Measurements from ENCODE around the gene GLIS1. TPM values are rescaled to one million over a fixed set of nuclear protein-coding genes. Genes with fewer than 3 reads are reported as not detected.

GLIS1 gene
- total RNA-seq, 4 donors from 2014 or later: 0.16 to 0.27 TPM; not detected in 2

GRCh38 chr1:53539226-53539625, 199.7 kb downstream of the GLIS1 start:
- no peak for TF ChIP-seq CTCF (IDR thresholded peaks at IDR 0.05)
- no peak for TF ChIP-seq EP300 (IDR thresholded peaks at IDR 0.05)
- no peak for TF ChIP-seq POLR2AphosphoS5 (IDR thresholded peaks at IDR 0.05)
- Histone ChIP-seq H3K27ac (no peak overlapping the region), H3K9me3 (no peaks in the 10 kb centered on the region), H3K4me1 (peaks cover 0 to 12% (median 0%) of the 10 kb centered on the region in 3 donors), H3K36me3 (no peaks in the 10 kb centered on the region), H3K27me3 (no peaks in the 10 kb centered on the region), H3K4me3 (no peak overlapping the region)
- no peak for ATAC-seq
- WGBS, 2 donors (ENCODE audit: low coverage in 1 of 2): 79 to 95% methylated on average over 2 of the region's 2 CpGs

- ATAC-seq: no peak
- TF ChIP-seq CTCF (IDR thresholded peaks at IDR 0.05): no peak
- no peak for TF ChIP-seq POLR2AphosphoS5 (IDR thresholded peaks at IDR 0.05)
- no peak for TF ChIP-seq EP300 (IDR thresholded peaks at IDR 0.05)
- no peak for TF ChIP-seq POLR2A (IDR thresholded peaks at IDR 0.05)
Observed at GRCh38 chr1:53536606-53537005, 202.4 kb downstream of the GLIS1 start.

GRCh38 chr1:53535846-53536245, 203.1 kb downstream of the GLIS1 start:
- Histone ChIP-seq H3K4me1 (no peaks in the 10 kb centered on the region), H3K9me3 (no peaks in the 10 kb centered on the region), H3K27me3 (no peaks in the 10 kb centered on the region), H3K27ac (no peak overlapping the region), H3K36me3 (no peaks in the 10 kb centered on the region), H3K4me3 (no peak overlapping the region)
- ATAC-seq: no peak
- WGBS, 2 donors (ENCODE audit: low coverage in 1 of 2): 93% methylated on average over 4 of the region's 7 CpGs; no CpG with 5 or more reads in 1 of the 2 donors
- no peak for TF ChIP-seq EP300 (IDR thresholded peaks at IDR 0.05)
- TF ChIP-seq CTCF (IDR thresholded peaks at IDR 0.05): no peak
- no peak for TF ChIP-seq POLR2A (IDR thresholded peaks at IDR 0.05)
- TF ChIP-seq POLR2AphosphoS5 (IDR thresholded peaks at IDR 0.05): no peak

More at GRCh38 chr1:53536606-53537005, 202.4 kb downstream of the GLIS1 start:
- Histone ChIP-seq H3K9me3 (no peaks in the 10 kb centered on the region), H3K27me3 (no peaks in the 10 kb centered on the region), H3K36me3 (no peaks in the 10 kb centered on the region), H3K4me3 (no peak overlapping the region), H3K27ac (no peak overlapping the region), H3K4me1 (peaks cover 0 to 3% (median 0%) of the 10 kb centered on the region in 3 donors)
- 83 to 90% methylated on average over 2 to 3 of the region's 6 CpGs for WGBS, 2 donors (ENCODE audit: low coverage in 1 of 2)

- no peak overlapping the region for H3K4me3 ChIP-seq
- TF ChIP-seq CTCF (IDR thresholded peaks at IDR 0.05) (no peak), POLR2AphosphoS5 (IDR thresholded peaks at IDR 0.05) (no peak), EP300 (IDR thresholded peaks at IDR 0.05) (no peak), POLR2A (IDR thresholded peaks at IDR 0.05) (no peak)
- H3K9me3 ChIP-seq: no peaks in the 10 kb centered on the region
- H3K4me1 ChIP-seq: no peaks in the 10 kb centered on the region
- no peaks in the 10 kb centered on the region for H3K36me3 ChIP-seq
- H3K27ac ChIP-seq: no peak overlapping the region
- WGBS, 2 donors (ENCODE audit: low coverage in 1 of 2): 80 to 88% methylated on average over 1 to 3 of the region's 5 CpGs
- no peaks in the 10 kb centered on the region for H3K27me3 ChIP-seq
- no peak for ATAC-seq
Observed at GRCh38 chr1:53535226-53535625, 203.7 kb downstream of the GLIS1 start.

GRCh38 chr1:53532912-53533311, 206.1 kb downstream of the GLIS1 start:
- Histone ChIP-seq H3K27me3 (no peaks in the 10 kb centered on the region), H3K4me3 (no peak overlapping the region), H3K36me3 (no peaks in the 10 kb centered on the region), H3K9me3 (no peaks in the 10 kb centered on the region), H3K27ac (no peak overlapping the region), H3K4me1 (no peaks in the 10 kb centered on the region)
- TF ChIP-seq CTCF (IDR thresholded peaks at IDR 0.05) (no peak), POLR2A (IDR thresholded peaks at IDR 0.05) (no peak), EP300 (IDR thresholded peaks at IDR 0.05) (no peak), POLR2AphosphoS5 (IDR thresholded peaks at IDR 0.05) (no peak)
- ATAC-seq: no peak
- 81 to 86% methylated on average over 1 to 4 of the region's 4 CpGs for WGBS, 2 donors (ENCODE audit: low coverage in 1 of 2)
